Measurements from ENCODE around the gene UBA6. TPM values are rescaled to one million over a fixed set of nuclear protein-coding genes. Genes with fewer than 3 reads are reported as not detected.
"Not testable (repeated sequence)": the region's sequence is repeated elsewhere in the genome, so short reads cannot be mapped to it uniquely, and the experiment has no call there.

The UBA6 gene
- total RNA-seq, 1 donor from 2014 or later = 5.1 TPM

GRCh38 chr4:67743194-67743593 lies 42.2 kb upstream of the UBA6 start:
- DNase-seq (ENCODE audit: low spot score in 2 of 2) = no peak
- no peak overlapping the region for H3K27ac ChIP-seq
- TF ChIP-seq CTCF (IDR thresholded peaks at IDR 0.05) = no peak
- H3K4me1 ChIP-seq = peaks cover 0 to 3% of the 10 kb centered on the region in 2 donors
- H3K36me3 ChIP-seq = no peaks in the 10 kb centered on the region
- H3K9me3 ChIP-seq = no peaks in the 10 kb centered on the region
- intact Hi-C loops (cut with DNase I) = no loop called here
- H3K4me3 ChIP-seq = no peak overlapping the region
- H3K27me3 ChIP-seq = no peaks in the 10 kb centered on the region

GRCh38 chr4:67736262-67736661 lies 35.3 kb upstream of the UBA6 start:
- Histone ChIP-seq H3K27ac (no peak overlapping the region), H3K27me3 (no peaks in the 10 kb centered on the region), H3K4me3 (no peak overlapping the region), H3K9me3 (no peaks in the 10 kb centered on the region), H3K4me1 (no peaks in the 10 kb centered on the region), H3K36me3 (no peaks in the 10 kb centered on the region)
- TF ChIP-seq CTCF (IDR thresholded peaks at IDR 0.05) = no peak
- DNase-seq (ENCODE audit: low spot score in 2 of 2) = no peak
- intact Hi-C loops (cut with DNase I) = no loop called here

- H3K36me3 ChIP-seq = no peaks in the 10 kb centered on the region
- H3K4me3 ChIP-seq = no peak overlapping the region
- no peaks in the 10 kb centered on the region for H3K4me1 ChIP-seq
- no peaks in the 10 kb centered on the region for H3K9me3 ChIP-seq
- intact Hi-C loops (cut with DNase I) = no loop called here
- no peak overlapping the region for H3K27ac ChIP-seq
- no peaks in the 10 kb centered on the region for H3K27me3 ChIP-seq
- TF ChIP-seq CTCF (IDR thresholded peaks at IDR 0.05) = no peak
- DNase-seq (ENCODE audit: low spot score in 2 of 2) = no peak
These were observed 34.4 kb upstream of the UBA6 start for GRCh38 chr4:67735325-67735724.

GRCh38 chr4:67730511-67730910 lies 29.6 kb upstream of the UBA6 start:
- intact Hi-C loops (cut with DNase I); H3K36me3 ChIP-seq; H3K27ac ChIP-seq; DNase-seq (ENCODE audit: low spot score in 2 of 2); H3K9me3 ChIP-seq; H3K4me3 ChIP-seq; H3K27me3 ChIP-seq; H3K4me1 ChIP-seq: not testable (repeated sequence)

GRCh38 chr4:67727124-67727850 lies 26.3 kb upstream of the UBA6 start:
- Histone ChIP-seq H3K27ac (no peak overlapping the region), H3K9me3 (peaks cover 0 to 4% of the 10 kb centered on the region in 2 donors), H3K27me3 (no peaks in the 10 kb centered on the region), H3K4me1 (no peaks in the 10 kb centered on the region), H3K36me3 (no peaks in the 10 kb centered on the region), H3K4me3 (no peak overlapping the region)
- TF ChIP-seq CTCF (IDR thresholded peaks at IDR 0.05) = no peak
- intact Hi-C loops (cut with DNase I) = no loop called here
- no peak for DNase-seq (ENCODE audit: low spot score in 2 of 2)

GRCh38 chr4:67725981-67726380 lies 25.0 kb upstream of the UBA6 start:
- H3K27me3 ChIP-seq = no peaks in the 10 kb centered on the region
- no peak for DNase-seq (ENCODE audit: low spot score in 2 of 2)
- TF ChIP-seq CTCF (IDR thresholded peaks at IDR 0.05) = no peak
- no peaks in the 10 kb centered on the region for H3K4me1 ChIP-seq
- intact Hi-C loops (cut with DNase I) = no loop called here
- H3K4me3 ChIP-seq = no peak overlapping the region
- peaks cover 0 to 4% of the 10 kb centered on the region in 2 donors for H3K9me3 ChIP-seq
- no peak overlapping the region for H3K27ac ChIP-seq
- peaks cover 0 to 8% of the 10 kb centered on the region in 2 donors for H3K36me3 ChIP-seq
